Gastrocnemius medialis (tissue), 4 donors: ENCODE results near the gene TAF11.

ENCODE experiments used
- POLR2A ChIP-seq, 2 donors: fragments of 450-650 bp; IDR thresholded peaks; one replicate each; pipeline ENCODE4 v1.6.1; 2017; ENCODE audit warnings: antibody characterized with exemption in 2 of 2, mild to moderate bottlenecking in 2 of 2, moderate library complexity in 2 of 2
- TF ChIP-seq, protein P1 (sequence below), 5 experiments: fragments of 450-650 bp in 3 of 5; fragments of 200-600 bp in 2 of 5; sonication (generic) in 2 of 5; IDR thresholded peaks in 4 of 5; conservative IDR thresholded peaks in 1 of 5; 1 replicate in 4 of 5; 2 replicates in 1 of 5; pipeline ENCODE4 v1.5.1; 2016 to 2019; ENCODE audit warnings: antibody characterized with exemption in 5 of 5, mild to moderate bottlenecking in 3 of 5, moderate library complexity in 3 of 5

- TF ChIP-seq, protein P1, sequence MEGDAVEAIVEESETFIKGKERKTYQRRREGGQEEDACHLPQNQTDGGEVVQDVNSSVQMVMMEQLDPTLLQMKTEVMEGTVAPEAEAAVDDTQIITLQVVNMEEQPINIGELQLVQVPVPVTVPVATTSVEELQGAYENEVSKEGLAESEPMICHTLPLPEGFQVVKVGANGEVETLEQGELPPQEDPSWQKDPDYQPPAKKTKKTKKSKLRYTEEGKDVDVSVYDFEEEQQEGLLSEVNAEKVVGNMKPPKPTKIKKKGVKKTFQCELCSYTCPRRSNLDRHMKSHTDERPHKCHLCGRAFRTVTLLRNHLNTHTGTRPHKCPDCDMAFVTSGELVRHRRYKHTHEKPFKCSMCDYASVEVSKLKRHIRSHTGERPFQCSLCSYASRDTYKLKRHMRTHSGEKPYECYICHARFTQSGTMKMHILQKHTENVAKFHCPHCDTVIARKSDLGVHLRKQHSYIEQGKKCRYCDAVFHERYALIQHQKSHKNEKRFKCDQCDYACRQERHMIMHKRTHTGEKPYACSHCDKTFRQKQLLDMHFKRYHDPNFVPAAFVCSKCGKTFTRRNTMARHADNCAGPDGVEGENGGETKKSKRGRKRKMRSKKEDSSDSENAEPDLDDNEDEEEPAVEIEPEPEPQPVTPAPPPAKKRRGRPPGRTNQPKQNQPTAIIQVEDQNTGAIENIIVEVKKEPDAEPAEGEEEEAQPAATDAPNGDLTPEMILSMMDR (IDR thresholded peaks at IDR 0.05 in 4 of 5, conservative IDR thresholded peaks at IDR 0.05 in 1 of 5): no peak
- TF ChIP-seq POLR2A (IDR thresholded peaks at IDR 0.05): no peak
Observed at GRCh38 chr6:34858681-34859080, 29.2 kb downstream of the TAF11 start.
